Stimulated activated CD4-positive, alpha-beta T cell treated with anti-CD3 and anti-CD28 coated beads, Interleukin-4, amount 100 ng/mL, for 24 hours (primary cell): Measurements from ENCODE around the gene FEN1.

Source experiments
- DNase-seq: peaks from one replicate; pipeline ENCODE4 v3.0.0-alpha.2; 2020

Gene FEN1

GRCh38 chr11:61776561-61777075 is 16.1 kb upstream of the FEN1 start:
- peak; percentile 65 for DNase-seq

GRCh38 chr11:61777234-61778090 is 15.2 kb upstream of the FEN1 start:
- peak; percentile 58 for DNase-seq

GRCh38 chr11:61778357-61778886 is 14.3 kb upstream of the FEN1 start:
- no peak for DNase-seq

GRCh38 chr11:61778920-61779650 is 13.6 kb upstream of the FEN1 start:
- DNase-seq = no peak

GRCh38 chr11:61779666-61780525 is 12.8 kb upstream of the FEN1 start:
- DNase-seq = no peak

GRCh38 chr11:61780581-61781162 is 12.0 kb upstream of the FEN1 start:
- DNase-seq = no peak

GRCh38 chr11:61781585-61781984 is 11.1 kb upstream of the FEN1 start:
- DNase-seq = no peak

GRCh38 chr11:61782299-61782698 is 10.4 kb upstream of the FEN1 start:
- no peak for DNase-seq

- DNase-seq = no peak
Observed at GRCh38 chr11:61782841-61783240, 9.9 kb upstream of the FEN1 start.

- no peak for DNase-seq
Observed at GRCh38 chr11:61783717-61784505, 8.8 kb upstream of the FEN1 start.

- DNase-seq = no peak
Observed at GRCh38 chr11:61784506-61784805, 8.3 kb upstream of the FEN1 start.

- DNase-seq = no peak
Observed at GRCh38 chr11:61785837-61786402, 6.8 kb upstream of the FEN1 start.

GRCh38 chr11:61787928-61788491 is 4.7 kb upstream of the FEN1 start:
- no peak for DNase-seq

- DNase-seq = peak; percentile 45
Observed at GRCh38 chr11:61791737-61792309, 888 bp upstream of the FEN1 start.

GRCh38 chr11:61793083-61793828 is 545 bp downstream of the FEN1 start:
- no peak for DNase-seq

- DNase-seq = no peak
Observed at GRCh38 chr11:61793829-61794204, 1.1 kb downstream of the FEN1 start.

- DNase-seq = no peak
Observed at GRCh38 chr11:61794579-61794978, 1.9 kb downstream of the FEN1 start.

GRCh38 chr11:61795459-61795858 is 2.7 kb downstream of the FEN1 start:
- DNase-seq = no peak

GRCh38 chr11:61795876-61796526 is 3.3 kb downstream of the FEN1 start:
- no peak for DNase-seq
